HepG2 (cell line): ENCODE data around the gene NFIC. TPM values are rescaled to one million over a fixed set of nuclear protein-coding genes. Genes with fewer than 3 reads are reported as not detected.
A peak's percentile ranks its signal among the peaks of the same experiment; 100 is the strongest.

ENCODE experiments used
- ATF7-NPFF ChIP-seq: sonication (generic); formaldehyde crosslinking; IDR thresholded peaks from 2 replicates; pipeline ENCODE4 v1.8.1; 2023; ENCODE audit warnings: mild to moderate bottlenecking, low read depth, missing genetic modification reagents, moderate library complexity
- HDAC2 ChIP-seq: sonication (generic); formaldehyde crosslinking; IDR thresholded peaks from 2 replicates; pipeline ENCODE4 v1.4.0; 2020; ENCODE audit warnings: missing genetic modification reagents
- LCORL ChIP-seq, 2 experiments: fragments of 450-650 bp in 1 of 2; sonication (generic) in 1 of 2; formaldehyde crosslinking in 1 of 2; IDR thresholded peaks; 2 replicates each; pipeline versions ENCODE4 v1.5.0 to v1.6.1; 2017 to 2020; ENCODE audit warnings: antibody characterized with exemption in 1 of 2, missing genetic modification reagents in 1 of 2
- NR2F6 ChIP-seq, 2 experiments: IDR thresholded peaks; 2 replicates each; pipeline ENCODE4 v1.6.1; 2016; ENCODE audit warnings: antibody characterized with exemption in 1 of 2, mild to moderate bottlenecking in 1 of 2
- SAP130 ChIP-seq: IDR thresholded peaks from 2 replicates; pipeline ENCODE4 v1.6.1; 2016; ENCODE audit warnings: low read depth
- ZFP91 ChIP-seq: sonication (generic); formaldehyde crosslinking; IDR thresholded peaks from 2 replicates; pipeline ENCODE4 v1.9.0; 2022; ENCODE audit warnings: missing genetic modification reagents, mild to moderate bottlenecking, borderline replicate concordance
- ZNF770 ChIP-seq: sonication (generic); formaldehyde crosslinking; IDR thresholded peaks from 2 replicates; pipeline ENCODE4 v1.5.0; 2020; ENCODE audit warnings: mild to moderate bottlenecking, missing genetic modification reagents
- polyA plus RNA-seq, 8 experiments: library from polyadenylated mRNA; depleted of rRNA in 3 of 8; stranded (reverse) in 7 of 8; unstranded in 1 of 8; fragments of >200 nt; fragmentation: Illumina TruSeq in 4 of 8; extraction: Trizol in 4 of 8; gene quantifications; 2 replicates each; pipeline versions ENCODE4 v1.2.1 to v1.2.3, GENCODE V29; 2011 to 2016; ENCODE audit warnings: low read depth in 4 of 8, missing spikeins in 1 of 8, mixed read lengths in 1 of 8; ENCODE audit not compliant: insufficient read depth in 1 of 8
- total RNA-seq, 5 experiments: library from RNA; depleted of rRNA; stranded (reverse); fragments of >200 nt; fragmentation: Illumina TruSeq; extraction: Trizol; gene quantifications; 2 replicates each; pipeline ENCODE4 v1.2.3, GENCODE V29; 2016; ENCODE audit warnings: low read depth in 1 of 5
- TF ChIP-seq, protein P1 (sequence below): sonication (generic); formaldehyde crosslinking; IDR thresholded peaks from 2 replicates; pipeline ENCODE4 v1.5.0; 2020; ENCODE audit warnings: mild to moderate bottlenecking, missing genetic modification reagents
- TF ChIP-seq, protein P2 (sequence below): sonication (generic); formaldehyde crosslinking; IDR thresholded peaks from 2 replicates; pipeline ENCODE4 v1.8.1; 2022; ENCODE audit warnings: low read depth, mild to moderate bottlenecking, missing genetic modification reagents
- TF ChIP-seq, protein P3 (sequence below): IDR thresholded peaks from 2 replicates; pipeline ENCODE4 v1.6.1; 2016

NFIC gene
- total and polyA plus RNA-seq, 2 of the 13 experiments (the other 11 are each of a cell fraction or from before 2014, with no cell fraction given) = 1.3 to 2.5 TPM

GRCh38 chr19:3407556-3408516, 41.5 kb downstream of the NFIC start (continued):
- TF ChIP-seq, protein P1, sequence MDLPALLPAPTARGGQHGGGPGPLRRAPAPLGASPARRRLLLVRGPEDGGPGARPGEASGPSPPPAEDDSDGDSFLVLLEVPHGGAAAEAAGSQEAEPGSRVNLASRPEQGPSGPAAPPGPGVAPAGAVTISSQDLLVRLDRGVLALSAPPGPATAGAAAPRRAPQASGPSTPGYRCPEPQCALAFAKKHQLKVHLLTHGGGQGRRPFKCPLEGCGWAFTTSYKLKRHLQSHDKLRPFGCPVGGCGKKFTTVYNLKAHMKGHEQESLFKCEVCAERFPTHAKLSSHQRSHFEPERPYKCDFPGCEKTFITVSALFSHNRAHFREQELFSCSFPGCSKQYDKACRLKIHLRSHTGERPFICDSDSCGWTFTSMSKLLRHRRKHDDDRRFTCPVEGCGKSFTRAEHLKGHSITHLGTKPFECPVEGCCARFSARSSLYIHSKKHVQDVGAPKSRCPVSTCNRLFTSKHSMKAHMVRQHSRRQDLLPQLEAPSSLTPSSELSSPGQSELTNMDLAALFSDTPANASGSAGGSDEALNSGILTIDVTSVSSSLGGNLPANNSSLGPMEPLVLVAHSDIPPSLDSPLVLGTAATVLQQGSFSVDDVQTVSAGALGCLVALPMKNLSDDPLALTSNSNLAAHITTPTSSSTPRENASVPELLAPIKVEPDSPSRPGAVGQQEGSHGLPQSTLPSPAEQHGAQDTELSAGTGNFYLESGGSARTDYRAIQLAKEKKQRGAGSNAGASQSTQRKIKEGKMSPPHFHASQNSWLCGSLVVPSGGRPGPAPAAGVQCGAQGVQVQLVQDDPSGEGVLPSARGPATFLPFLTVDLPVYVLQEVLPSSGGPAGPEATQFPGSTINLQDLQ (CRISPR knock-in tag) = no peak
- TF ChIP-seq ATF7-NPFF (CRISPR knock-in tag) (peak; percentile 36; the same call in 1 of the 2 replicates), NR2F6 (IDR thresholded peaks at IDR 0.05) (no peak), NR2F6 (CRISPR knock-in tag; IDR thresholded peaks at IDR 0.05) (0 out of 2 replicates have a peak, but pooled peaks have one; percentile 18), ZNF770 (peak; percentile 35; the same call in 1 of the 2 replicates), ZFP91 (CRISPR knock-in tag) (peak; percentile 30; the same call in 1 of the 2 replicates), LCORL (IDR thresholded peaks at IDR 0.05) (no peak), LCORL (CRISPR knock-in tag; IDR thresholded peaks at IDR 0.05) (peak; percentile 57), HDAC2 (CRISPR knock-in tag) (peak; percentile 29; the same call in 1 of the 2 replicates), SAP130 (CRISPR knock-in tag) (peak; percentile 19; the same call in 1 of the 2 replicates)
- TF ChIP-seq, protein P2, sequence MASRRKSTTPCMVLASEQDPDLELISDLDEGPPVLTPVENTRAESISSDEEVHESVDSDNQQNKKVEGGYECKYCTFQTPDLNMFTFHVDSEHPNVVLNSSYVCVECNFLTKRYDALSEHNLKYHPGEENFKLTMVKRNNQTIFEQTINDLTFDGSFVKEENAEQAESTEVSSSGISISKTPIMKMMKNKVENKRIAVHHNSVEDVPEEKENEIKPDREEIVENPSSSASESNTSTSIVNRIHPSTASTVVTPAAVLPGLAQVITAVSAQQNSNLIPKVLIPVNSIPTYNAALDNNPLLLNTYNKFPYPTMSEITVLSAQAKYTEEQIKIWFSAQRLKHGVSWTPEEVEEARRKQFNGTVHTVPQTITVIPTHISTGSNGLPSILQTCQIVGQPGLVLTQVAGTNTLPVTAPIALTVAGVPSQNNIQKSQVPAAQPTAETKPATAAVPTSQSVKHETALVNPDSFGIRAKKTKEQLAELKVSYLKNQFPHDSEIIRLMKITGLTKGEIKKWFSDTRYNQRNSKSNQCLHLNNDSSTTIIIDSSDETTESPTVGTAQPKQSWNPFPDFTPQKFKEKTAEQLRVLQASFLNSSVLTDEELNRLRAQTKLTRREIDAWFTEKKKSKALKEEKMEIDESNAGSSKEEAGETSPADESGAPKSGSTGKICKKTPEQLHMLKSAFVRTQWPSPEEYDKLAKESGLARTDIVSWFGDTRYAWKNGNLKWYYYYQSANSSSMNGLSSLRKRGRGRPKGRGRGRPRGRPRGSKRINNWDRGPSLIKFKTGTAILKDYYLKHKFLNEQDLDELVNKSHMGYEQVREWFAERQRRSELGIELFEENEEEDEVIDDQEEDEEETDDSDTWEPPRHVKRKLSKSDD (CRISPR knock-in tag) = peak; percentile 3; the same call in 1 of the 2 replicates
- TF ChIP-seq, protein P3, sequence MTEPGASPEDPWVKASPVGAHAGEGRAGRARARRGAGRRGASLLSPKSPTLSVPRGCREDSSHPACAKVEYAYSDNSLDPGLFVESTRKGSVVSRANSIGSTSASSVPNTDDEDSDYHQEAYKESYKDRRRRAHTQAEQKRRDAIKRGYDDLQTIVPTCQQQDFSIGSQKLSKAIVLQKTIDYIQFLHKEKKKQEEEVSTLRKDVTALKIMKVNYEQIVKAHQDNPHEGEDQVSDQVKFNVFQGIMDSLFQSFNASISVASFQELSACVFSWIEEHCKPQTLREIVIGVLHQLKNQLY = 0 out of 2 replicates have a peak, but pooled peaks have one; percentile 13
